NCI-H1092 treated with DMSO at 0.1 percent for 48 hours (cell line): ENCODE measurements around the gene DENND4C.
"Not testable (repeated sequence)": the region's sequence is repeated elsewhere in the genome, so short reads cannot be mapped to it uniquely, and the experiment has no call there.

Experiments used
- DNase-seq: peaks from one replicate; lab custom pipeline; 2025; lab: John Stamatoyannopoulos, UW

Gene DENND4C

DNA sequence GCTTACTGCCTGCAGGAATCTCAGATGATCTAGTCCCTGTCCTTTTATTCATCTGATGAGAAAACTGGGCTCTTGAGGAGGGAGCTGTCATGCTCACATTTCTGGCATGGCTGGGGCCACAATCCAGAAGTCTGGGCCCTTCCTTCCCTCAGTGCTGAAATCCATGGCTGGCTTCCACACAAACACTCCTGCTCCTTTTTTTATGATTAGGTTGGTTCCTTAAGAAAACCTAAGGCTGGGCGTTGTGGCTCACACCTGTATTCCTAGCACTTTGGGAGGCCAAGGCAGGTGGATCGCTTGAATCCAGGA, 179.7 kb downstream of the DENND4C start:
- no peak for DNase-seq

DNA sequence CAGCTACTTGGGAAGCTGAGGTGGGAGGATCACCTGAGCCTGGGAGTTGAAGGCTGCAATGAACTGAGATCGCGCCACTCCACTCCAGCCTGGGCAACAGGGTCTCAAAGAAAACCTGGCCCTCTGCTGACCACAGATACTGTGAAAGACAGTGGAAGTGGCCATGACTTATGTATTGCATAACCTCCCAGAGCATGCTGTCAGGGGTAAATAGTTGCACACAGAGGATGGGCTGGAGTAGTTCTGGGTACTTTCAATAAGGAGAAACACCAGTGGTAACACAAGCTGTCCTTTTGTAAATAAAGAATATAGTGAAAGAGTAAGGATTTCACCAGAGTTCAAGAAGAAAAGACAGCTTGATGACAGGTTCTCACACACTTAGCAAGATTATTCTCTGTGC, 180.1 kb downstream of the DENND4C start:
- no peak for DNase-seq

DNA sequence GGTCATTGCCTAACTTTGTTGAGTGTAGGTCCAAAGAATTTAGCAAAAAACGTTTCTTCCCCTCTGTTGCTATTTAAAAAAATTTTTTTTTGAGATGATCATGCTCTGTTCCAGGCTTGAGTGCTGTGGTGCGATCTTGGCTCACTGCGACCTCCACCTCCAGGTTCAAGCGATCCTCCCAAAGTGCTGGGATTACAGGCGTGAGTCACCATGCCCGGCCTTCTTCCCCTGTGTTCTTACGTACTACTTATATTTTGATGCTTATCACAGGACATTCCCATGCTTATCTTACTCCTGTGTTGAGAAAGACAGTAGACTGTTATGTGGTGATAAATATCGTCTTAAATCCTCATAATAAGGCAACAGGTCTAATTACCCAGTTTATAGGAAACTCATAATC, 180.8 kb downstream of the DENND4C start:
- no peak for DNase-seq

DNA sequence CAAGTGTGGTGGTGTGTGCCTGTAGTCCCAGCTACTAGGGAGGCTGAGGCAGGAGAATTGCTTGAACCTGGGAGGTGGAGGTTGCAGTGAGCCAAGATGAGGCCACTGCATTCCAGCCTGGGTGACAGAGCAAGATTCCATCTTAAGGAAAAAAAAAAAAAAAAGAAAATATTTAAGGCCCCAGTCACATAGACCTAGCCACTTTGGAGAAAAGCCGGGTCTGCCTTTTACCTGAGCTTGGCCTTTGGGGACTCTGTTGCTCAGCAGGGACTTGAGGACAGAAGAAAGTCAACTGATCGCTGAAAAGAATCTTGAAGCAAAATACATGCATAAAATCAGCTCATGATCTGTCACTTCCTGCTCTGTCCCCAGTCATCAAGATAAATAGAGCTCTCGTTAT, 183.0 kb downstream of the DENND4C start:
- DNase-seq = not testable (repeated sequence)

DNA sequence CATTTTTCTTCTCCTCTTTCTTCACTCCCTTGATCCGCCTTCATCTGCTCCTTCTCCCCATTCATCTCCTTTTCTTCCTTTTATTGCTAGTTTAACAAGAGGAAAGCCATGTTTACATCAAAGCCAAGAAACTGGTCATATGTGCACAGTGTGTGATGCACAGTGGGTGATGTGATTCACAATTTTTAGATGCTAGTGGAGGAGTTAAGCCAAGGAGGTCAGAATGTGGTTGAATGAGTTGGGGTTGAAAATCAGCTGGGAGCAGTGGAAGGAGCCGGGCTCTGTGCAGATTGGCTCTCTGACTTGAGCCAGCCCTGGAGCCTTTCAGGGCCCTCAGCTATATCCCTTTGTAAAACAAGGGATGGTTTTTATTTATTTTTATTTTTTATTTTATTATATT, 185.7 kb downstream of the DENND4C start:
- no peak for DNase-seq

DNA sequence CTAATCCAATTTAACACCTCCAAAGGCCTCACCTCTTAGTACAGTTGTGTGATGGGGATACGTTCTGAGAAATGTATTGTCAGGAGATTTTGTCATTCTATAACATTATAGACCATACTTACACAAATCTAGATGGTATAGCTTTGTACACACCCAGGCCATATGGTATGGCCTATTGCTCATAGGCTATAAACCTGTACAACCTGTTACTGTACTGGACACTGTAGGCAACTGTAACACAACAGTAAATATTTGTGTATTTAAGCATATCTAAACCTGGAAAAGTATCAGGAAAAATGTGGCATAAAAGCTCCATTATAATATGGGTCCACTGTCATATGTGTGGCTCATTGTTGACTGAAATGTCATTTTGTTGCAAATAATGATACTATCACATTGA, 190.4 kb downstream of the DENND4C start:
- no peak for DNase-seq
